Medulla oblongata (tissue), 1 donor: ENCODE measurements around the gene TRAPPC10.

Experiments used
- DNase-seq: peaks from one replicate; pipeline ENCODE4 v3.0.0-alpha.2; 2015; ENCODE audit errors: extremely low spot score

The TRAPPC10 gene

DNA sequence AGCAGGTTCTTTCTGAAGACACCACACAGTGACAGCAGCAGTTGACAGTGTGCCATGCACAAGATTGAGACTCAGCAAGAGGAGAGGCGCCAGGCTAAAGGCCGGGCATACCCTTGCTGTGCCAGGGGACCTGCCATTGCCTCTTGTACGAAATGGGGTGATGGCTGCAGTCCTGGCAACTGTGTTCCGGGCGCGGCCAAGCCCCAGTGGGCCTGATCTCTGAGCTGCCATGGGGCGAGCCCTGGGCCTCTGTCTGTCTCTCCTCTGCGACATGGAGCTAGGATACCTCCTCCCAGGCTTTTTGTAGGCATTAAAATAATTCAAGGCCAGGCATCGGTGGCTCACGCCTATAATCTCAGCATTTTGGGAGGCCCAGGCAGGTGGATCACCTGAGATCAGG is 9.6 kb upstream of the TRAPPC10 start:
- no peak for DNase-seq

DNA sequence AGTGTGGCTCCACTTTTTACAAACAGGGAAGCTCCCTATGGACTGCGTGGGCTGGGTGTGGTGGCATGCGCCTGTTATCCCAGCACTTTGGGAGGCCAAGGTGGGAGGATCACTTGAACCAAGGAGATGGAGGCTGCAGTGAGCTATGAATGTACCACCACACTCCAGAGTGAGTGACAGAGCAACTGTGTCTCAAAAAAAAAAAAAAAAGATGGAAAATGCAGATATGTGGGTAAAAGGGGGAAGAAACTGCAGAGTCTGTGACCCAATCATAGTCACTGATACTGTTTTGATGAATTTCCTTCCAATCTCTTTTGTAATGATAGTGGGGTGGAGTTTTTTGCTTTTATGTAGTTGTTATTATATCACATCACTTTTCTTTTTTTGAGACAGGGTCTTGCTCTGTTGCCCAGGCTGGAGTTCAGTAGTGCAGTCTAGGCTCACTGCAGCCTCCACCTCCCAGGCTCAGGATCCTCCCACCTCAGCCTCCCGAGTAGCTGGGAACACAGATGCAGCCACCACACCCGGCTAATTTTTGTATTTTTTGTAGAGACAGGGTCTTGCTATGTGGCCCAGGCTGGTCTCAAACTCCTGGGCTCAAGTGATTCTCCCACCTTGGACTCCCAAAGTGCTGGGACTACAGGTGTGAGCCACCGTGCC is 8.7 kb upstream of the TRAPPC10 start:
- DNase-seq, result no peak

DNA sequence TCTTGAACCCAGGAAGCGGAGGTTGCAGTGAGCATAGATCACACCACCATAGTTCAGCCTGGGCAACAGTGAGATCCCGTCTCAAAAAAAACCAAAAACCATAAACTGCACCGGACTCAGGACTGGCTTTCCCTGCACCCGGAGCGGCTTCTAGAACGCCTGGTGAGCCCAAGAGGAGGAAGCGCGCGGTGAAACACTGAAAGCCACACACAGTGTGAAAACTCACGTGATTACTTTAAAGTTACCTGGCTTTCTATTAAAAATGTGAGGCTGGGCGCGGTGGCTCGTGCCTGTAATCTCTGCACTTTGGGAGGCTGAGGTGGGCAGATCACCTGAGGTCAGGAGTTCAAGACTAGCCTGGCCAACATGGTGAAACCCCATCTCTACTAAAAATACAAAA is 7.0 kb upstream of the TRAPPC10 start:
- no peak for DNase-seq

DNA sequence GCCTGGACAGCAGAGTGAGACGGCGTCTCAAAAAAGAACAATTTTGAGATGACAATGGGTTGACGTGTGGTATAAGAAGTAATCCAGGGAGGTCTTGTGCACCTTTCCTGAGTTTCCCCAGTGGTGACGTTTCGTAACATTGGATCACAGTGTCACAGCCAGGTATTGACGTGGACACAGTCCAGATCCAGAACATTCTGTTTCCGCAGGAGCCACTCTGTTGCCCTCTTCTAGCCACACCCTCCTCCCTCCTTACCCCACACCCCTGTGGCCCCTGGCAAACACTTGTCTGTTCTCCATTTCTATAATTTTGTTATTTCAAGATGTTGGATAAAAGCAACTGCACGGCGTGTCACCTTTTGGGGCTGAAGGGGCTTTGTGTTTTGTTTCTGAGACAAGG is 6.5 kb upstream of the TRAPPC10 start:
- no peak for DNase-seq

DNA sequence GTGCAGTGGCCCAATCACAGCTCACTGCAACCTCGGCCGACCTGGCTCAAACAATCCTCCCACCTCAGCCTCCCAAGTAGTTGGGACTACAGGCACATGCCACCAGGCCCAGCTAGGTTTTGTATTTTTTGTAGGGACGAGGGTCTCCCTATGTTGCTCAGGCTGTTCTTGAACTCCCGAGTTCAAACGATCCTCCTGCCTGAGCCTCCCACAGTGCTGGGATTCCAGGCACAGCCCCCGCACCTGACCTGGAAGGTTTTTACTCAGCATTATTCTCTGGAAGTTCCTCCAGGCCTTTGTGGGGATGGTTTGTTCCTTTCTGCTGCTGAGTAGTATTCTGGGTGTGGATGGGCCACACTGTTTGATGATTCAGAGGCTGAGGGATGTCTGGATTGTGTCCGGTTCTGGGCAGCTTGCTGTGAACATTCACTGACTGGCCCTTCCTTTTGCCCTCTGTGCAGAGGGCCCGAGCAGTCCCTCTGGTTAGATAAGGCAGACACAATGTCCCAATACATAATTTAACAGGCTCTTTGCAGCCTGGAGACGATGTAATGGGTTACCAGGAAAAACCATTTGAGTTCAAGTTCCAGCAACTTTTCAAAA is 6.0 kb upstream of the TRAPPC10 start:
- no peak for DNase-seq

DNA sequence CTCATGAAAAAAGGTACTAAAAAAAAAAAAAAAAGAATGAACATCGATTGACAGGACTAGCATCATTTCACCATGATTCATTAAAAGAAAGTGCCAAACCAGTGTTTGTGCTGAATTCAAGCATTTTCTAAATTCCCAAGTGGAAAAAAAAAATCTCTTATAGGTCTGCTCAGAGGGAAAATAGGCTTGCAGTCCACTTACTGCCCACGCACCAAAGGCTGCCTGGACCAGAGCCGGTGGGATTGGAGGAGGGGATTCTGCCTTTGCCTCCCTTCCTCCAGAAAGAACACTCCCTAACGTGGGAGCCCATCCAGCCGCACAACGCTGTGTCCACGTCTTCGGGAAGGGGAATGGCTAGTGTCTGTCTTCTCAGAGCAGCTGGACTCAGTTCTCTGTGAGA is 5.5 kb upstream of the TRAPPC10 start:
- DNase-seq, result no peak

DNA sequence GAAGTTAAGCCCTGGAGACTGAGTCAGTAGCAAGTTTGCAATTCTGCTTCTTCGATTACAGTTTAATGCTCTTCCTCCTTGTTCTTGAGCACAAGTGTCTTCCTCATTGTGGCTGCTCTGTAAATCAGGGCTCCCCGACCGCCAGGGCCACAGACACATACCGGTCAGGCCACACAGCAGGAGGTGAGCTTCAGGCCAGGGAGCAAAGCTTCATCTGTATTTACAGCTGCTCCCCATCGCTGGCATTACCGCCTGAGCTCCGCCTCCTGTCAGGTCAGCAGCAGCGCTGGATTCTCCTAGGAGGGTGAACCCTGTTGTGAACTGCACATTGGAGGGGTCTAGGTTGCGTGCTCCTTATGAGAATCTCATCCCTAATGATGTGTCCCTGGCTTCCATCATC is 1.7 kb upstream of the TRAPPC10 start:
- no peak for DNase-seq

DNA sequence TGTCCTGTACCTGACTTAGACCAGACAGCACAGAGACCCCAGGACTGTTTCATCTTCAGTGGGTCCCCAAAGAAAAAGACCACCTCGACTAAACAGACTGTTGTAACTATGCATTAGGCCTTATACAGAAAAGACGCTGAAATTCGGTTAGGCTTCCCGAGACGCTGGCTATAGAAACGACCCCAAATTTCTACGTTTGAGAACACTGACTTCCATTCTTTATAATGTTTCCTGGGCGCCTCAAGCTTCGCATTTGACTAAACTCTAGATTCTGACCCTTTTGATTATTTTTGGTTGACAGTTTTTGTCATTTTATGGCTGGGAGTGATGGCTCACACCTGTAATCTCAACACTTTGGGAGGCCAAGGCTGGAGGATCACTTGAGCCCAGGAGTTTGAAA is 986 bp upstream of the TRAPPC10 start:
- DNase-seq, result no peak

DNA sequence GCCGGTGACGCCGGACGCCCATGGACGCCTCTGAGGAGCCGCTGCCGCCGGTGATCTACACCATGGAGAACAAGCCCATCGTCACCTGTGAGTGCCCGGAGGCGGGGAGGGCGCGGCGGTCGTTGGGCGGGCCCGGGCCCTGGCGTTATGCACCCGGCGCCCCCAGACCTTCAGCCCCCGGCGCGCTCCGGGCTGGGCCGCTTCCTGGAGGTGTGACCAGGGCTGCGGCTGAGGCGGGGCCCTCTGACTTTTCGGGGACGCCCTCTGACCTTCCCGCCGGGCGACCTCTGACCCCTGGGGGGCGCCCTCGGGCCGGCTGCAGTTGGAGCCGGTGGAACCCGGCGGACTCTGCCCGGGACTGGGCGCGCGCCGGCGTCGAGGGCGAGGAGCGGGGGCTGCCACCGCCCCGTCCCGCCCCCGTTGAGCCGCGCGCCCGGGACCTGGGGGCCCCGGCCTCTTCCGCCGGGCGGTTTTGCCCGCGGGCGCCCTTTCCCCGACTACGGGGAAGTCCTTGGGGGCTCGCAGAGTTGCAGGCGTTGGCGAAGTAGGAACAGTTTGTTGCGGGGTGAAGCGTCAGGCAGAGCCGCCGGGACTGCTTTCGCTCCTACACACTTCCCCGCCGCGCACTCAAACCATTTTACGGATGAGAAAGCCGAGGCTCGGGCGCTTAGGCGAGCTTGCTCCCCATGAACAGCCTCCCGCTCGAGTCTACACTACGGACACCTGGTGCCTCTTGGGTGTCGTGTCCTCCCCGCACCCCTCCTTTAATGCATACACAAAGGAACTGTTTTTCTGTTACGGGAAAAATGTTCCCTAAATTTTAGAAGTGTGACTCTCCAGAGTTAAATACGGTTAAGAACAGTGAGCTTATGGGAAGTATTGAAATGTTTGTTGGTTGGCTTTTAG is 618 bp downstream of the TRAPPC10 start:
- DNase-seq, result peak; percentile 66

DNA sequence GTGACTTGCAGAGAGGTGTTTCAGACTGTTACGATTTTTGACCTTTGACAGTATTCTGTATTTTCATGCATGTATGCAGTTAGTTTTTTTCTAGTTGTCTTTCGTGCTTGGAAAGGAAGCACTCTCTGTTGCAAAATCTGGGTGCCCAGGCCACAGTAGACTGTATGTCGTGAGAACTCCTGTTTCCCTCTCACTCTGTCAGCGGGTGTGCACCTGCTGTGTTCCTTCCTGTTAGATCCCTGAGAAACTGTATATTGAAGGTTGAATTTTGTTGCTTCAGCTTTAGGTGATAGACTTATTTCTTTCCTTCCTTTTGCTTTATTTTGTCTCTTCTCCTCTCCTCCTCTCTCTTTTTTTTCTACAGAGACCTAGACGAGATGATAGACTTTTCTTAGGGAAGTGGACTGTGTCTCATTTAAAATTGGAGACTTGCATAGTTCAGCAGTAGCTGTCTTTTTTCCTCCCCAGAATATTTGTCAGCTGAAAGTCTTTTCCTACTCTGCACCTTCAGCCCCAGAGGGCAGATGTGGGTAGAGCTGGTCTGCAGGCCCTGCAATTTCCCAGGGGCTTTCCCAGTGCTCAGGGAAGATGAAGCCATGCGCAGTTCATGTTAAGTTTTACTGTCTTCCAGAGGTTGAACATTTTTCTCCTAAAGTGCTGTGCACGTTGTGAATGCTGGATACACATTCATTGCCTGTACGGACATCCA is 1.4 kb downstream of the TRAPPC10 start:
- peak; percentile 41 for DNase-seq

DNA sequence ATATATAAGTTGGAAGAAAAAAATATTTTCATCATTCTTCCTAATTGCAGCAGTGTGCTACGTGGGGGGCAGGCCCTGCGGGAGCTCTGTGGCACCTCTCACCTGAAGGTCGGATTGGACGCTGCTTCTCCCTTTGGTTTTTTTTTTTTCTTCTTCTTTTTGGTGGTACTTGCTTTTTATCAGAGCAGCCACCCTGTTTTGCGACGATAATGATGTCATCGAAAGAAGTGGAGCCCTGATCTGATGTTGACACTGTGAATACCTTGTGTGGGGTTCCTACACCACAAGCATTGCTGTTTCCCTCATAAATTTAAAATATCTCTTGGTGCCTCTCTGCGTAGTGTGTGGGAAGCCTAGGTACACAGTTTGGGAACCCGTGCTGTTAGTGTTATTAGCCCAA is 5.5 kb downstream of the TRAPPC10 start:
- no peak for DNase-seq

DNA sequence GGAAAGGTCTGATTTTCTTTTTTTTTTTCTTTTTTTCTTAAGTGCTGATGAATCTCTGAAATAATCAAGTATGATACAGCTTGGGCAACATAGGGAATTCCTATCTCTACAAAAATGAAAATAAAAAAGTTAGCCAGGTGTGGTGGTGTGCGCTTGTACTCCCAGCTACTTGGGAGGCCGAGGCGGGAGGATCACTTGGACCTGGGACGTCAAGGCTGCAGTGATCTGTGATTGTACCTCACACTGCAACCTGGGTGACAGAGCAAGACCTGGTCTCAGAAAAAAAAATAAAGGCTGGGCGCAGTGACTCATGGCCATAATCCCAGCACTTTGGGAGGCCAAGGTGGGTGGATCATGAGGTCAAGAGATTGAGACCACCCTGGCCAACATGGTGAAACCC is 6.0 kb downstream of the TRAPPC10 start:
- no peak for DNase-seq

DNA sequence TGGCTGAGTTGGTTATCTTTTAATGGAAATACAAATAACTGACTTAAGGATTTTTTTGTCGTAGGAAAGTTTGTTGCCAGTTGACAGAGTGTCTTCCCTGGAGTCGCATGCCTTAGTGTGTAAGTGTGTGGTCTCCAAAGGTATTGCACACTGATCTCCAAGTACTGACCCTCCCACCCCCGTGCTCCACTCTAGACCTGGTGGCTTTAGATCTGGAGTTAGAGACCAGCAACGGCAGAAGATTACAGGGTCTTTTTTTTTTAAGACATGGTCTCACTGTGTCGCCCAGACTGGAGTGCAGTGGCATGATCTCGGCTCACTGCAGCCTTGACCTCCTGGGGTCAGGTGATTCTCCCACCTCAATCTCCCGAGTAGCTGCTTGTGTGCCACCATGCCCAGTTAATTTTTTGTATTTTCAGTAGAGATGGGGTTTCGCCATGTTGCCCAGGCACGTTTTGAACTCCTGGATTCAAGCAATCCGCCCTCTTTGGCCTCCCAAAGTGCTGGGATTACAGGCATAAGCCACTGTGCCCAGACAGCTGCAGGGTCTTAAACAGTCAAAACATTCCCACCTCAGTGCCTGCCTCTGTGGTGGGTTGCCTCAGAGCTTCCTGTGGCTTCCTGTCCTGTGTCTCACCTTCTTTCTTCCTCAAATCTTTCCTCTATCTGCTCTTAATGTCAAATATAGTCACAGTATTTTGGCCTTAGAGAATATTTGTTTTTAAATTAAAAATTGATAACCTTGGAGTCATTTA is 6.9 kb downstream of the TRAPPC10 start:
- no peak for DNase-seq

DNA sequence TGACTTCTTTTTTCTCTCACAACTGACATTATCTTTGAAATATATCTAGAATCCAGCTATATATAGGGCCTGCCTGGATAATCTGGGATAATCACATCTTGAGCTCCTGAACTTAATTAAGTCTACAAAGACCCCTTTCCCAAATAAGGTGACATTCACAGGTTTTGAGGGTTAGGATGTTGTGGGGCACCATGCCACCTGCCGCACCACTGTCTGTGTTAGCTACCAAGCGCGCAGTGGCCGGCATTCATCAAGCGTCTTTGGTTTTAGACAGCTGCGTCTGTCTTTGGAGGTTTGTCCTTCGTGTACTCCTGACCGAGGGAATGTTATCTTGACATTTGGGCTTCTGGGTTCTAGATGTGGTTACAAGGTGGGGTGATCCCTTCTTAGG is 7.5 kb downstream of the TRAPPC10 start:
- no peak for DNase-seq

DNA sequence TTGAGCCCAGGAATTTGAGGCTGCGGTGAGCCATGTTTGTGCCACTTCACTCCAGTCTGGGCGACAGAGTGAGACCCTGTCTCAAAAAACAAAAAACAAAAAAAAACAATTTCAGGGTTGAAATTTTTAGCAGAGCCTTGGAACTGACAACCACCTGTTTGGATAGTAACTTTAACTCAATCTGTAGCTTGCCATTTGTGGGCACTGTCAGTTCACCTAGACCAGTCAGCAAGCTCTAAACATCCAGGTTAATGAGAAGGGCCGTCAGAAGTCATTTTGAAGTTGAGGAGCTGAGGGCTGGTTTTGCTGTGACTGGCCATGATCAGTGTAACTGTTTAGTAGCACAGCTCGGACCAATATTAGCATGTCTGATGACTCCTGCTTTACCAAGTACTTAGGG is 8.4 kb downstream of the TRAPPC10 start:
- DNase-seq, result no peak

DNA sequence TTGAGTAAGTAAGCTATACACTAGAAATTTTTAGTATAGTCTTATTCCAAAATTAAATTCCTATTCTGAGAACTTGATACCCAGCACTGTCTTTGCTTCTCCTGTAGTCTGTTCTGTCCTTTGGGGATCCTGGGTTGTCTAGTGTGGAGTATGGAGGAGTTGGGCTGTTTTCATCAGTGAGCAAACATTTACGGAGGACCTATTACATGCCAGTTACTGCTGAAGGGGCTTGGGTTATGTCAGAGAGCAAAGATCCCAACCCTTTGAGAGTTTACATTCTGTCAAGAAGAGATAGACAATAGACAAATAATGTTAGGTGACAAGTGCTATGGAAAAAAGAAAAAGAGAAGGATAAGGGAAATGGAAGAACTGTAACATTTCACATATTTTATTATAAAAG is 9.0 kb downstream of the TRAPPC10 start:
- no peak for DNase-seq

DNA sequence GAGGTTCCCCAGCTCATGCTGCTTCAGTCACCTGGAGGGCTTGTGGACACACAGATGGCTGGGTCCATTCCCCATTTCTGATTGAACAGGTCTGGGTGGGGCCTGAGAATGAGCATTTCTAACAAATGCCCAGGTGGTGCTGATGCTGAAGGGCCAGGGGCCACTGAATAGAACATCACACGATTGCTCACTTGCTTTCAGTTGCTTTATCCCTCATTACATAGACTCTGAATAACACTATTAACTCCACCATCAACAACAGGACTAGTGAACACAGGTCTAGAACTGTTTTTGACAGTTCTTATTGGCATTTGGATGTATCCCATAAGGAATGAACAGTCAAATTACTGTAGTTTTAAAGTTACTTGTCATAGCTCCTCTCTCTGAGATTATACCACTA is 12.1 kb downstream of the TRAPPC10 start:
- no peak for DNase-seq

DNA sequence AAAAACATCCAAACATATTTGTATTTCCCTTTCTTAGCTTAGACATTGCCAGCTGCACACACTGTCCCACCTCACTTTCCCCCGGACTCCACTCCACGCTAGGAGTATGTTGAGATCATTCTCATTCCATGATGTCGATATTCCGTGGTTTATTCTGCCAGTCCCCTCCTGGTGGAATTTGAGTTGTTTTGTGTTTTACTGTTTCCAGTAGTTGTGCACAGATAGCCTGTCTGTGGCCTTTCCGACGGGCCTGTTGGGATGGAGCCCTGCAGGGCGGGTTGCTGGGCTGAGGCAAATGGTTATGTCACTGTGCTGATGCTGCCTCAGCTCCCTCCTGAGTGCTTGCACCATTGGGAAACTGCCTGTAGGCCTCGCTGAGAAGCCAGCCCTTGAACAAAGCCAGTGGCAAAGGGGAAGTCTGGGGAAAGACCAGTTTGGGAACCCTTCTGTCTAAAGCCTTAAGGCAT is 12.8 kb downstream of the TRAPPC10 start:
- peak; percentile 80 for DNase-seq

DNA sequence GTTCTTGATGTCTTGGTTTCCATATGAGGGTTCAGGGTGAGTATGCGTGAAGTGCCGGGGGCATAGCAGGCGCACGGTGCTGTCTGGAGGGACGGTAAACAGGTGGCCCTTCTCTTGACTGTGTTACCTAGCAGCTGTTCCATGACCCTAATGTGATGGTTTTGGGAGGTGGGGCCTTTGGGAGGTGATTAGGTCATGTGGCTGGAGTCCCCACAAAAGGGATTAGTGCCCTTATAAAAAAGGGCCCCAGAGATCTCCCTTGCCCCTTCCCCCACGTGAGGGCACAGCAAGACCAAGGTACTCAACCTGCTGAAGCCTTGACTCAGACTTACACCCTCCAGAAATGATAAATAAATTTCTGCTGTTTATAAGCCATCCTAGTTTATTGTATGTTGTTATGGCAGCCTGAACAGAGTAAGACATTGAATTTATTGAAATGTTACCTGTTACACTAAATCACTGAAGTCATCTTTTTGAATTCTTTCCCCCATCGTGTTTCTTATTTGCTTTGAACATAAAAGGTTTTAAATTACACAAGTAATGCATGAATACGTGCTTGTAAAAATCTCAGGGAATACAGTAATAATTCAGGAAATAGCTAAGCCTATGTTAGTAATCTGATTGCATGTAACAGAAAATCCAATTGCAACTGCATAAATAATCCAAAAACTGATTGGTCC is 15.6 kb downstream of the TRAPPC10 start:
- no peak for DNase-seq

DNA sequence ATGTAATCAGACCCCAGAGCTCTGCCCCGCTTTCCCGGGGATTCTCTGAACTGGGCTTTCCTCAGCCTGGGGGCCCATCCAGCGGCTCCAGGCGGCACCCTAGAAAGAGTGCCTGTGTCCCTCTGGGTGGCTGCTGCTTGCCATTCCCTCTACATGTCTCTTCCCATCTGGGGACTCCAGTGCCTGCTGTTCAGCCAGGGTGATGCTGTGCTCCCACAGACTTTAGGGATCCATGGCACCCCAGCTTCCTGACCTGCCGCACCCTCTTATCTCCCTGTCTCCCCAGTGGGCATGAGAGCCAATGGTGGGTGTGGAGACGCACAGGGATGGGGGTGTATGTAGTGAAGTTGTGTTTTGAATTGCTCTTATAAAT is 16.2 kb downstream of the TRAPPC10 start:
- no peak for DNase-seq
